ENCODE data around the gene MFSD2B. TPM values are rescaled to one million over a fixed set of nuclear protein-coding genes. Genes with fewer than 3 reads are reported as not detected.

MFSD2B gene
- total RNA-seq, 4 donors from 2014 or later = 0.16 TPM; not detected in 3

DNA sequence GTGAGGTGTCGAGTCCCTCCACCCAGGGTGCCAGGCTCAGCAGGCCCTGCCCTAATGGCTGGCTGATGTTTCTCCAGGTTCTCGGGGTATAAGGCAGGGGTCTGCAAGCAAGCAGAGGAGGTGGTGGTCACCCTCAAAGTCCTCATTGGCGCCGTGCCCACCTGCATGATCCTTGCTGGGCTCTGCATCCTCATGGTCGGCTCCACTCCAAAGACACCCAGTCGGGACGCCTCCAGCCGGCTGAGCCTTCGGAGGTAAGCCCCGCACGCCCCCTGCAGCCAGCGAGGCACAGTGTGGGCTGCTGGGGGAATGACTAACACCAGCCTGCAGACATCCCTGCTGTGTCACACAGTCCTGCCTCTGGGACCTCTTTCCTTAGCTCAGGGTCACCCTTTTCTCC is 14.1 kb downstream of the MFSD2B start:
- Histone ChIP-seq H3K36me3 (no peaks in the 10 kb centered on the region), H3K27ac (no peak overlapping the region), H3K27me3 (no peaks in the 10 kb centered on the region), H3K4me3 (no peak overlapping the region), H3K9me3 (no peaks in the 10 kb centered on the region), H3K4me1 (no peaks in the 10 kb centered on the region)
- no peak for DNase-seq
- 75% methylated on average over 12 of the region's 12 CpGs; no CpG with 5 or more reads in 1 of the 2 donors for WGBS, 2 donors (ENCODE audit: low coverage in 1 of 2)
- TF ChIP-seq, protein P1, sequence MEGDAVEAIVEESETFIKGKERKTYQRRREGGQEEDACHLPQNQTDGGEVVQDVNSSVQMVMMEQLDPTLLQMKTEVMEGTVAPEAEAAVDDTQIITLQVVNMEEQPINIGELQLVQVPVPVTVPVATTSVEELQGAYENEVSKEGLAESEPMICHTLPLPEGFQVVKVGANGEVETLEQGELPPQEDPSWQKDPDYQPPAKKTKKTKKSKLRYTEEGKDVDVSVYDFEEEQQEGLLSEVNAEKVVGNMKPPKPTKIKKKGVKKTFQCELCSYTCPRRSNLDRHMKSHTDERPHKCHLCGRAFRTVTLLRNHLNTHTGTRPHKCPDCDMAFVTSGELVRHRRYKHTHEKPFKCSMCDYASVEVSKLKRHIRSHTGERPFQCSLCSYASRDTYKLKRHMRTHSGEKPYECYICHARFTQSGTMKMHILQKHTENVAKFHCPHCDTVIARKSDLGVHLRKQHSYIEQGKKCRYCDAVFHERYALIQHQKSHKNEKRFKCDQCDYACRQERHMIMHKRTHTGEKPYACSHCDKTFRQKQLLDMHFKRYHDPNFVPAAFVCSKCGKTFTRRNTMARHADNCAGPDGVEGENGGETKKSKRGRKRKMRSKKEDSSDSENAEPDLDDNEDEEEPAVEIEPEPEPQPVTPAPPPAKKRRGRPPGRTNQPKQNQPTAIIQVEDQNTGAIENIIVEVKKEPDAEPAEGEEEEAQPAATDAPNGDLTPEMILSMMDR (IDR thresholded peaks at IDR 0.05) = no peak
- no peak for TF ChIP-seq POLR2AphosphoS5 (IDR thresholded peaks at IDR 0.05)
- TF ChIP-seq EP300 (IDR thresholded peaks at IDR 0.05; ENCODE audit: low read depth) = no peak
- no peak for TF ChIP-seq POLR2A (IDR thresholded peaks at IDR 0.05)
- intact Hi-C loops (cut with DNase I; ENCODE audit: low total_unique reads) (no loop called here), in situ Hi-C loops (cut with MboI; ENCODE audit: low pct_ligation_motif_present in 1 of 4, low pct_unique_long_range_greater_than_20kb in 1 of 4, low sequenced_read_pairs in 3 of 4) (no loop called here)

DNA sequence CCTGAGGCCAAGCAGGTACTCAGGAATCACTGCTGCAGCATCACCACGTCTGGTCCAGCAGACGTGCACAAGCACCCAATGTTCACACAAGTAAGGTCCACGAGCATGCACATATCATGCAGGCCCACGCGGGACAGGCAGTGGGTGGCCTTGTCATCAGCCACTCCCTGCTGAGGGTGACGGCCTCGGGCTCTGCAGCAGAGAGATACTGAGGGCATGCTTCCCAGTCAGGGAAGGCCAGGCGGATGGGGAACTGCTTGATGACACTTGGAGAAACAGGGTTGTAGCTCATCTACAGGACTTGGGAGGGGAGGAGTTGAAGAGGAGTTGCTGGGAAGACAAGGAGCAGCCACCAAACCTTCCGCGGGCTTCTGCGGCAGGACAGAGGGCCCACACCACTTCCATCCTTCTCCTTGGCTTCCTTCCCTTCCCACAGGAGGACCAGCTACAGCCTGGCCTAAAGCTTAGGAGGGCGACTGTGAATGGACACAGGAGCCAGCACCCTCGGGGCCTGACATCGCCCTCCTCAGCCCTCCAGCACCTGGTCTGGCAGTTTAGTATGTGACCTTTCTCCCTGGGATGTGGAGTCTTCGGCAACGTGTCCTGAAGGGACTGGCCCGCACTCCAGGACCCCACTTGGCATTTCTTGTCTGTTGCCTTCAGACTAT is 15.2 kb downstream of the MFSD2B start:
- WGBS, 2 donors (ENCODE audit: low coverage in 1 of 2) = 93 to 100% methylated on average over 3 to 17 of the region's 17 CpGs
- H3K4me3 ChIP-seq = no peak overlapping the region
- intact Hi-C loops (cut with DNase I; ENCODE audit: low total_unique reads) (no loop called here), in situ Hi-C loops (cut with MboI; ENCODE audit: low pct_ligation_motif_present in 1 of 4, low pct_unique_long_range_greater_than_20kb in 1 of 4, low sequenced_read_pairs in 3 of 4) (no loop called here)
- DNase-seq = no peak
- H3K9me3 ChIP-seq = no peaks in the 10 kb centered on the region
- no peaks in the 10 kb centered on the region for H3K27me3 ChIP-seq
- H3K36me3 ChIP-seq = peaks cover 0 to 5% (median 2%) of the 10 kb centered on the region in 4 donors
- TF ChIP-seq, protein P1 (IDR thresholded peaks at IDR 0.05) = no peak
- TF ChIP-seq POLR2AphosphoS5 (IDR thresholded peaks at IDR 0.05) = no peak
- no peak for TF ChIP-seq EP300 (IDR thresholded peaks at IDR 0.05; ENCODE audit: low read depth)
- TF ChIP-seq POLR2A (IDR thresholded peaks at IDR 0.05) = no peak
- no peak overlapping the region for H3K27ac ChIP-seq
- no peaks in the 10 kb centered on the region for H3K4me1 ChIP-seq

DNA sequence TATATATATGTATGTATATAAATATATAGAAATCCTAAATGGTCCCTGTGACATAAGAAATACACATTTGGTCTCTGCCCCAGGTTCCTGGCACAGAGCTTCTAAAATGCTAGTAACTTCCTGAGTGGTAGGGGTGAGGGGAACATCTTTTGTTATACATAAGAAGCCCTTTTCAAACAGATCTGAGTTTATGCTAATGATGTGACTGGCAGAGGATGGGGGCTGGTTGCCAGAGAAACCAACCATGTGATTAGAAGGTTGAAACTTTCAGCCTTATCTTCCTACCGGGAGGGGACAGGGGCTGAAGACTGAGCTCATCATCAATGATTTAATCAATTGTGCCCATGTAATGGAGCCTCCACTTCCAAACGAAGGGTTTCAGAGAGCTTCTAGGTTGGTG is 16.3 kb downstream of the MFSD2B start:
- no peak for DNase-seq
- H3K27ac ChIP-seq = no peak overlapping the region
- in situ Hi-C loops (cut with MboI; ENCODE audit: low pct_ligation_motif_present in 1 of 4, low pct_unique_long_range_greater_than_20kb in 1 of 4, low sequenced_read_pairs in 3 of 4) (no loop called here), intact Hi-C loops (cut with DNase I; ENCODE audit: low total_unique reads) (no loop called here)
- H3K27me3 ChIP-seq = no peaks in the 10 kb centered on the region
- no peak overlapping the region for H3K4me3 ChIP-seq
- no peaks in the 10 kb centered on the region for H3K4me1 ChIP-seq
- WGBS, 2 donors (ENCODE audit: low coverage in 1 of 2) = 72% methylated on average over 2 of the region's 2 CpGs; no CpG with 5 or more reads in 1 of the 2 donors
- H3K36me3 ChIP-seq = peaks cover 0 to 15% (median 6%) of the 10 kb centered on the region in 4 donors
- no peaks in the 10 kb centered on the region for H3K9me3 ChIP-seq
- no peak for TF ChIP-seq EP300 (IDR thresholded peaks at IDR 0.05; ENCODE audit: low read depth)
- TF ChIP-seq POLR2A (IDR thresholded peaks at IDR 0.05) = no peak
- TF ChIP-seq POLR2AphosphoS5 (IDR thresholded peaks at IDR 0.05) = no peak
- TF ChIP-seq, protein P1 (IDR thresholded peaks at IDR 0.05) = no peak

DNA sequence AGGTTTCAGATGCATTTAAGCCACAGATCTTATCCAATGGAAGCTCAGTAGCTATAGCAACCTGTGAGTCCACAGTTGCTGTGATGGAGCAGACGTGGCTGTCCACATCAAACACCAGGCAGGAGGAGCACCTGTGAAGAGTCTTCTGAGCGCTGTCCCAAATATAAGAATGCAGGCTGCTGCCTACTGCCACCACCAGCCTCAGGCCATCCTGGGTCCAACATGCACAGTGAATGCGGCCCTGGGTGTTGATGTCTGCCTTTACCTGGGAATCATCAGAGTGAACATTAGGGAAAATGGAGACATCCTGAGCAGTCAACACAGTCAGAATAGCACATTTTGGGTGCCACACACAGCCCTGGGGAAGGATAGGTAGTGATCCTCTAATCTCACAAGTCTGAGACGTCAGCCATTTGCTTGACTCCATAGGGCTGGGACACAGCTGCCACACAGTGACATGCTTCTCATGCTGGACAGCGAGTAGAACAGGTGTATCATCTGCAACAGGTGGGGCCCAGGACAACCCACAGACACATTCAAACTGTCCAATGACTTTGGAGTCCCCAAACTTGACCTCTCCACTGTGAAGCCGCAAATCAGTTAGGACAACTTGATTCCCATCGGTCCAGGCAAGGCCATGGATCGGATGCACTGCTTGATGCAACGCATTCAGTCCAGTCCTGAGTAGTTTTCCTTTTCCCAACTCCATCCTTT is 29.1 kb downstream of the MFSD2B start:
- WGBS, 2 donors (ENCODE audit: low coverage in 1 of 2) = 96% methylated on average over 9 of the region's 9 CpGs; no CpG with 5 or more reads in 1 of the 2 donors
- Histone ChIP-seq H3K27me3 (no peaks in the 10 kb centered on the region), H3K36me3 (peaks cover 0 to 7% (median 0%) of the 10 kb centered on the region in 4 donors), H3K9me3 (no peaks in the 10 kb centered on the region), H3K27ac (no peak overlapping the region), H3K4me3 (no peak overlapping the region), H3K4me1 (no peaks in the 10 kb centered on the region)
- DNase-seq = no peak
- no peak for TF ChIP-seq POLR2AphosphoS5 (IDR thresholded peaks at IDR 0.05)
- no peak for TF ChIP-seq POLR2A (IDR thresholded peaks at IDR 0.05)
- TF ChIP-seq EP300 (IDR thresholded peaks at IDR 0.05; ENCODE audit: low read depth) = no peak
- TF ChIP-seq, protein P1 (IDR thresholded peaks at IDR 0.05) = no peak
- intact Hi-C loops (cut with DNase I; ENCODE audit: low total_unique reads) = no loop called here
- in situ Hi-C loops (cut with MboI; ENCODE audit: low pct_ligation_motif_present in 1 of 4, low pct_unique_long_range_greater_than_20kb in 1 of 4, low sequenced_read_pairs in 3 of 4) = no loop called here

All from transverse colon (tissue), 4 donors.